ENCODE data around the gene SSTR4.
"Not testable (repeated sequence)": the region's sequence is repeated elsewhere in the genome, so short reads cannot be mapped to it uniquely, and the experiment has no call there.

Gene SSTR4, protein sequence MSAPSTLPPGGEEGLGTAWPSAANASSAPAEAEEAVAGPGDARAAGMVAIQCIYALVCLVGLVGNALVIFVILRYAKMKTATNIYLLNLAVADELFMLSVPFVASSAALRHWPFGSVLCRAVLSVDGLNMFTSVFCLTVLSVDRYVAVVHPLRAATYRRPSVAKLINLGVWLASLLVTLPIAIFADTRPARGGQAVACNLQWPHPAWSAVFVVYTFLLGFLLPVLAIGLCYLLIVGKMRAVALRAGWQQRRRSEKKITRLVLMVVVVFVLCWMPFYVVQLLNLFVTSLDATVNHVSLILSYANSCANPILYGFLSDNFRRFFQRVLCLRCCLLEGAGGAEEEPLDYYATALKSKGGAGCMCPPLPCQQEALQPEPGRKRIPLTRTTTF

GRCh38 chr20:23034721-23035671 lies at the start of gene SSTR4:
SSTR4 (plus strand) TSS chr20:23035312; CDS start chr20:23035484, 172 bp downstream.
- DNase-seq (ENCODE audit: low spot score): no peak

DNA sequence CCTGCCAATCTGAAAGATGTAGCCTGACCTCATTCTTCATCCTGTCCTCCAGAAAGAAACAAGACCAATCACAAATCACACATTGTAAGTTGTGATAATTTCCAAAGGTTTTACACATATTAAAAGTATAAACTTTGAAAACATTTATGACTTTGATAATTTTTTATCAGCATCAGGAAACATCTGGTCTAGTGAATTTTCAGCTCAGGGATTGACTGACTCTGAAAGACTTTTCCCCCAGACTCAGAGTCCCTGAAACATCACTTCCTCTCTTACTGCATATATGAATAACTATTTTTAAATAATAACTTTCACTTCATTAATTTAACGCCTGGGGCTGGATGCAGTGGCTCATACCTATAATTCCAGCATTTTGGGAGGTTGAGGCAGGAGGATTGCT lies 48.5 kb upstream of the SSTR4 start:
- DNase-seq (ENCODE audit: low spot score): no peak

DNA sequence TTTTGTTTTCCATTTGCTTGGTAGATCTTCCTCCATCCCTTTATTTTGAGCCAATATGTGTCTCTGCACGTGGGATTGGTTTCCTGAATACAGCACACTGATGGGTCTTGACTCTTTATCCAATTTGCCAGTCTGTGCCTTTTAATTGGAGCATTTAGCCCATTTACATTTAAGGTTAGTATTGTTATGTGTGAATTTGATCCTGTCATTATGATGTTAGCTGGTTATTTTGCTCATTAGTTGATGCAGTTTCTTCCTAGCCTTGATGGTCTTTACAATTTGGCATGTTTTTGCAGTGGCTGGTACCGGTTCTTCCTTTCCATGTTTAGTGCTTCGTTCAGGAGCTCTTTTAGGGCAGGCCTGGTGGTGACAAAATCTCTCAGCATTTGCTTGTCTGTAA lies 43.7 kb upstream of the SSTR4 start:
- not testable (repeated sequence) for DNase-seq (ENCODE audit: low spot score)

GRCh38 chr20:22993823-22994222 lies 41.3 kb upstream of the SSTR4 start:
- no peak for DNase-seq (ENCODE audit: low spot score)

GRCh38 chr20:22995923-22996322 lies 39.2 kb upstream of the SSTR4 start:
- DNase-seq (ENCODE audit: low spot score): no peak

GRCh38 chr20:22998476-22998875 lies 36.6 kb upstream of the SSTR4 start:
- no peak for DNase-seq (ENCODE audit: low spot score)

DNA sequence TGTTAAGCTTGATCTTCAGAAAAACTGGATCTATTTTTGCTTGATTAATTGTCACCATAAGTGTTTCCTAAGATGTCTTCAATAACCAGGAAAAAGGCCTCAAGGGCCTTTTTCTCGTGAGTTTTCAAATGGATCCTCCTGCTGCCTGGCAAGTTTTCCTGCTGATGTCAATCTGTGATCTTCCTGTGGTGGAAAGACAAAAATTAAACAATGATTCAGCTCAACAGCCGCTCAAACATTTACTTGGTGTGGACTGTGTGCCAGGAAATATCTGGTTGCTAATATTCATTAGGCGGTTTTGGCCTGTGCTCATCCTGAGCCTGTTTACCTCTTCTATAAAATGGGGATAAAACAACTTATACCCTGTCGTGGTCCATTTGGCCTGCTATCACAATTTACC lies 35.4 kb upstream of the SSTR4 start:
- DNase-seq (ENCODE audit: low spot score): no peak

GRCh38 chr20:23000232-23000947 lies 34.7 kb upstream of the SSTR4 start:
- no peak for DNase-seq (ENCODE audit: low spot score)

DNA sequence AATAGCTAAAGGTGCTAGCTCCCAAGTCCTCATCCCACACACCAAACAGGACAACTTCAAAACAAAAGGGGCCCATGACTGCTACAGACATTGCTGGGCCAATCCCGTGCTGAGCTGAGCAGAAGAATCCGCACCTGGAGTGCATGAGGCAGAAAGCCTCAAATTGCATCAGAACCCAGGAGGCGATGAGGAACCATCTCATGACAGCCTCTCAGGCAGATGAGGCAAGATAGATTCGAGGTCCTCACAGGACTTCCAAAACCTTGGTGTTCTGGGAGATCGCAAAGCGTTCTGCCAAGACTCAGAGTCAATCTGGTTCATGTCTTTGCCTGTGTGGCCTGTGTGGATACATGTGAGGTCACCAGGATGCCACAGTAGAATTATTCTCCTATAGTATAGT lies 32.8 kb upstream of the SSTR4 start:
- DNase-seq (ENCODE audit: low spot score): no peak

- DNase-seq (ENCODE audit: low spot score): no peak
Measured at GRCh38 chr20:23003077-23003635, 32.0 kb upstream of the SSTR4 start.

DNA sequence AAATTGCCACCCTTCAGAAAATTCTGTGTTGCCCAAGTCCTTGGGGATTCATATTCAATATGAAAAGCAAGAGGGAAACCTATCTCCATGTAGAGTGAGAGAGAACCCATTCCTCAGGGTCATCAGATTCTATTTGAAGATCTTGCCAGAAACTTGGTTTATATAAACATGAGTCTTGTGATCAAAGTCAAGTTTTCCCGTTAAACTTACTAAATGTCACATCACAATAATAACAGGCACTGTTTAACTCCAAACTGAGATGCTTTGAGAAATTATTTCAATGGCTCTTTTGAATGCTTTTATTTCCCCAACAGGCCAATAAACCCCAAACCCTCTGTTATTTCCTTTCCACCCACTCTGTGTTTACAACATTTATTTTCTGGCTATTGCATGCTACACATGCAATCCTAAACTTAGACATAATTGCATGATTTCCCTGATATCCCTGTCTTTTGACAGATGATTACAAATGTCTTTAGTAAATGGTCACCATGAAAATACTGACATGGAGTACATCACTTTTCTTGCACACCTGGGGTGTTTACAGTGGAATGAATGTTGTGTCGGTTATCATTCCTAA lies 31.1 kb upstream of the SSTR4 start:
- DNase-seq (ENCODE audit: low spot score): no peak

GRCh38 chr20:23005776-23006175 lies 29.3 kb upstream of the SSTR4 start:
- DNase-seq (ENCODE audit: low spot score): no peak

- no peak for DNase-seq (ENCODE audit: low spot score)
Measured at GRCh38 chr20:23007462-23007861, 27.6 kb upstream of the SSTR4 start.

- no peak for DNase-seq (ENCODE audit: low spot score)
Measured at GRCh38 chr20:23007886-23008655, 27.0 kb upstream of the SSTR4 start.

DNA sequence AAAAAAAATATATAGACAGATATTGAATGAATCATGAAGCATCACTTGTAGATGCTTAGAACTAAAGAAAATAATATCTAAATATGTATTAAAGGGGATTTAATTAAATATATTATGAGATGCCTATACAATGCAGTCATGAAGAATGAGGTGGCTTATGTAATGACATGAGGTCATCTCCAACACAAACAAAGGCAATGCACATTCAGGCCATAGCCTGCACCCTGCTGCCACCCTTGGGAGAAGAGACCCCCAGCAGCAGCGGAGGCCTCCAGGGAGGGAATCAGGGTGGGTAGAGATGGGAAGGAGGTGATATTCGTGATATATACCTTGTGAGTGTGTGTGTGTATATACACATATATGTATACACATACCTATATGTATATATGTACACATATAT lies 26.4 kb upstream of the SSTR4 start:
- DNase-seq (ENCODE audit: low spot score): no peak

DNA sequence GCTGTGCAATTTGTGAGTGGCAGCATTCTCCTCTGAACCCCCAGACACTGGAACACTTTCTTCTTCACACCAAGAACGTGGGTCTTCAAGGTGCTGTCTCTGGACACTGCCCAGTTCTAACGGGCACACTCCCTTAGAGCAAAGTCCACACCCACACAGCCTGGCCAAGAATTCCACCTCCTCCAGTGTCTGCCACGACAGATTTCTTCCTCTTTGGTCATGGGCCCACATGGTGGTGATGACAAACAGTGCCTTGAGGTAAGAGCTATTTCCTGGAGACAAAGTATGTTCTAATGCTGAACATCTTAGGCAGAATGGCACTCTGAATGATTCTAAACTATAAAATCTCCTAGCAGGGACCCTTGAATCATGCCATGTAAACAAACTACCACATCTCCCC lies 25.5 kb upstream of the SSTR4 start:
- no peak for DNase-seq (ENCODE audit: low spot score)

DNA sequence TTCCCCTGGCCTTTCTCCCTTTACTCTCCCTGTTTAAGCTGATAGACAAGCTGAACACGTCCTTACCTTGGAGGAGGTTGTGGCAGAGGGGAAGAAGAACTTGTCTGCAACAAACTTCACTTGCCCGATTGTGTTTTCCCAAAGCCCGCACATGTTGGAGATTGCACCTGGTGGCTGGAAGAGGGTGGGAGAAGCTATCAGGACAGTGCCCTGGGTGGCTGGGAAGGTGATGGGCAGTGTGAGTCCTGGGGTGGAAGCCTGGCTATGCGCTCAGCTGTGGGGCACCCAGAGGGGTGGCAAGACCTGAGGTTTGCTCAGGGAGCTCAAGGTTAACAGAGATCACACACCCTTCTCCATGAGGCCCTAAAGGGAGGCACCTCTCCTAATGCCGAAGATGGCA lies 25.0 kb upstream of the SSTR4 start:
- no peak for DNase-seq (ENCODE audit: low spot score)

GRCh38 chr20:23011008-23011721 lies 23.9 kb upstream of the SSTR4 start:
- DNase-seq (ENCODE audit: low spot score): no peak

DNA sequence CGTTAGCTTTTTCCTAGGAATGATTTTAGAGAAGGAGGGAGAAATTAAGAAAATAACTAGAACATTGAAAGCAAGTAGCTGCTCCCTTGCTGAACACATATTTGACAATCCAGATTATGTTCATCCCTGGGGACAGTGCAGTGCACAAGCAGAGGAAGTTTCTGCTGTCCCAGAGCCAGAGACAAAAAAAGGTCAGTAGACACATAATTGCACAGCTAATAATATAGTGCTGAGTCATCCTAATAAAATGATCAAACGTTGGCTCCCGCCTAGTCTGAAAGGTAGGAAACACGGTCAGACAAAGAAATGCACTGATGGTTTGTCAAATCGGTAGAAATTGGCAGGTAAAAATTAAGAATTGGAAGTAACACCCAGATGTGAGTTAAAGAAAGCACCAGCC lies 21.7 kb upstream of the SSTR4 start:
- no peak for DNase-seq (ENCODE audit: low spot score)

GRCh38 chr20:23017516-23017915 lies 17.6 kb upstream of the SSTR4 start:
- DNase-seq (ENCODE audit: low spot score): no peak
